Esophagus muscularis mucosa (tissue), 4 donors: ENCODE results near the gene NUDT16. TPM values are rescaled to one million over a fixed set of nuclear protein-coding genes. Genes with fewer than 3 reads are reported as not detected.

ENCODE experiments used
- DNase-seq: peaks from one replicate; pipeline ENCODE4 v3.0.0-alpha.2; 2017; ENCODE audit errors: extremely low spot score
- H3K27ac ChIP-seq, 4 donors: fragments of 200-600 bp; sonication (generic); replicated peaks in 1 of 4; 1 replicate in 3 of 4; 2 replicates in 1 of 4; pipeline ENCODE4 v1.5.1; 2016 to 2019; ENCODE audit warnings: mild to moderate bottlenecking in 1 of 4
- H3K27me3 ChIP-seq, 4 donors: fragments of 200-600 bp; sonication (generic); one replicate each; pipeline versions ENCODE4 v1.5.1 to v1.6.0; 2016 to 2019
- H3K36me3 ChIP-seq, 4 donors: fragments of 200-600 bp; sonication (generic); one replicate each; pipeline ENCODE4 v1.5.1; 2016 to 2019
- H3K4me1 ChIP-seq, 4 donors: fragments of 200-600 bp; sonication (generic); one replicate each; pipeline ENCODE4 v1.5.1; 2016 to 2019
- H3K4me3 ChIP-seq, 4 donors: fragments of 200-600 bp; sonication (generic); 1 replicate in 2 of 4; 2 replicates in 2 of 4; pipeline ENCODE4 v1.5.1; 2016 to 2019; ENCODE audit warnings: mild to moderate bottlenecking in 4 of 4, moderate library complexity in 1 of 4
- H3K9me3 ChIP-seq, 4 donors: fragments of 200-600 bp; sonication (generic); 1 replicate in 3 of 4; 2 replicates in 1 of 4; pipeline ENCODE4 v1.5.1; 2016 to 2019
- CTCF ChIP-seq, 3 experiments: fragments of 200-600 bp in 2 of 3; fragments of 450-650 bp in 1 of 3; sonication (generic) in 2 of 3; IDR thresholded peaks; one replicate each; pipeline ENCODE4 v1.5.1; 2017 to 2019; ENCODE audit warnings: antibody characterized with exemption in 3 of 3, mild to moderate bottlenecking in 2 of 3, moderate library complexity in 1 of 3
- EP300 ChIP-seq: sonication (generic); formaldehyde crosslinking; IDR thresholded peaks from one replicate; pipeline ENCODE4 v1.6.1; 2017; ENCODE audit warnings: antibody characterized with exemption
- POLR2A ChIP-seq: fragments of 450-650 bp; IDR thresholded peaks from one replicate; pipeline ENCODE4 v1.6.1; 2017; ENCODE audit warnings: antibody characterized with exemption, moderate library complexity, mild to moderate bottlenecking, low read depth
- POLR2AphosphoS5 ChIP-seq, 2 donors: sonication (generic); formaldehyde crosslinking; IDR thresholded peaks; one replicate each; pipeline ENCODE4 v1.6.1; 2017; ENCODE audit warnings: antibody characterized with exemption in 2 of 2
- WGBS: methylation state at CpG from one replicate; pipeline ENCODE4 v1.1.5; 2018; 5-methylcytosine and 5-hydroxymethylcytosine counted together
- intact Hi-C: fragments of 100-400 bp; cut with DNase I; formaldehyde crosslinking; loops from one replicate; pipeline ENCODE4 v1.15.1; 2023
- total RNA-seq, 4 donors: library from RNA; depleted of rRNA; stranded (reverse); fragments of >200 nt; gene quantifications; one replicate each; pipeline versions ENCODE4 v1.1.0 to v1.2.1, GENCODE V29; 2016

The NUDT16 gene
- total RNA-seq, 4 donors from 2014 or later: 28.1 to 41.9 (median 34.0) TPM

- no peaks in the 10 kb centered on the region for H3K9me3 ChIP-seq
- no peak for TF ChIP-seq POLR2AphosphoS5 (IDR thresholded peaks at IDR 0.05)
- TF ChIP-seq CTCF (IDR thresholded peaks at IDR 0.05): no peak
- no peak for TF ChIP-seq POLR2A
- TF ChIP-seq EP300: no peak
- peak; percentile 21 for DNase-seq
- 94% methylated on average over 3 of the region's 3 CpGs for WGBS
- intact Hi-C loops: no loop called here
- H3K36me3 ChIP-seq: no peaks in the 10 kb centered on the region
- peaks cover 10 to 28% (median 18%) of the 10 kb centered on the region in 4 donors for H3K4me1 ChIP-seq
- no peak overlapping the region for H3K27ac ChIP-seq
- H3K27me3 ChIP-seq: no peaks in the 10 kb centered on the region
- H3K4me3 ChIP-seq: no peak overlapping the region
Measured at GRCh38 chr3:131363275-131363674, 18.3 kb upstream of the NUDT16 start.

GRCh38 chr3:131370935-131371687 lies 10.5 kb upstream of the NUDT16 start:
- no peaks in the 10 kb centered on the region for H3K9me3 ChIP-seq
- intact Hi-C loops: no loop called here
- H3K27ac ChIP-seq: no peak overlapping the region
- H3K4me1 ChIP-seq: peaks cover 0 to 5% (median 0%) of the 10 kb centered on the region in 4 donors
- WGBS: 79% methylated on average over 10 of the region's 10 CpGs
- TF ChIP-seq EP300 (no peak), CTCF (IDR thresholded peaks at IDR 0.05) (no peak), POLR2A (no peak), POLR2AphosphoS5 (IDR thresholded peaks at IDR 0.05) (no peak)
- H3K36me3 ChIP-seq: peaks cover 0 to 59% (median 26%) of the 10 kb centered on the region in 4 donors
- H3K4me3 ChIP-seq: no peak overlapping the region
- DNase-seq: no peak
- no peaks in the 10 kb centered on the region for H3K27me3 ChIP-seq

- intact Hi-C loops: no loop called here
- peaks cover 0 to 63% (median 28%) of the 10 kb centered on the region in 4 donors for H3K36me3 ChIP-seq
- WGBS: 100% methylated on average over 1 of the region's 2 CpGs
Measured at GRCh38 chr3:131371688-131372066, 9.9 kb upstream of the NUDT16 start.

GRCh38 chr3:131374741-131375140 lies 6.8 kb upstream of the NUDT16 start:
- intact Hi-C loops: no loop called here
- Histone ChIP-seq H3K4me1 (peaks cover 3 to 9% (median 6%) of the 10 kb centered on the region in 4 donors), H3K36me3 (peaks cover 0 to 63% (median 28%) of the 10 kb centered on the region in 4 donors), H3K4me3 (no peak overlapping the region), H3K27ac (no peak overlapping the region), H3K9me3 (no peaks in the 10 kb centered on the region), H3K27me3 (no peaks in the 10 kb centered on the region)
- WGBS: 100% methylated on average over 2 of the region's 2 CpGs
- TF ChIP-seq CTCF (IDR thresholded peaks at IDR 0.05) (no peak), POLR2AphosphoS5 (IDR thresholded peaks at IDR 0.05) (no peak), EP300 (no peak), POLR2A (no peak)
- no peak for DNase-seq

More at GRCh38 chr3:131371688-131372066, 9.9 kb upstream of the NUDT16 start:
- H3K27me3 ChIP-seq: no peaks in the 10 kb centered on the region
- TF ChIP-seq CTCF (IDR thresholded peaks at IDR 0.05): no peak
- TF ChIP-seq EP300: no peak
- no peak for TF ChIP-seq POLR2A
- TF ChIP-seq POLR2AphosphoS5 (IDR thresholded peaks at IDR 0.05): no peak
- no peak for DNase-seq
- H3K9me3 ChIP-seq: no peaks in the 10 kb centered on the region
- H3K27ac ChIP-seq: no peak overlapping the region
- peaks cover 0 to 5% (median 0%) of the 10 kb centered on the region in 4 donors for H3K4me1 ChIP-seq
- H3K4me3 ChIP-seq: no peak overlapping the region
